Activated CD8-positive, alpha-beta T cell treated with anti-CD3 and anti-CD28 coated beads for 36 hours (primary cell): ENCODE results near the gene KIF27. TPM values are rescaled to one million over a fixed set of nuclear protein-coding genes. Genes with fewer than 3 reads are reported as not detected.

Experiments
- ATAC-seq: fragments of 200-7000 bp; cut with Tn5 transposase; one replicate; pipeline ENCODE4 v1.10.0; 2021; ENCODE audit warnings: mild to moderate bottlenecking, moderate library complexity
- CTCF ChIA-PET: fragments of 350-600 bp; sonication (Branson Sonifier 250); formaldehyde crosslinking; loops from one replicate; lab custom pipeline; 2021; ENCODE audit warnings: antibody characterized with exemption; lab: Charles Lee
- POLR2A ChIA-PET: fragments of 350-600 bp; sonication (Branson Sonifier 250); formaldehyde crosslinking; loops from one replicate; lab custom pipeline; 2021; ENCODE audit warnings: antibody characterized with exemption; lab: Charles Lee
- DNase-seq: peaks from one replicate; pipeline ENCODE4 v3.0.0-alpha.2; 2020
- H3K27ac Mint-ChIP-seq: one replicate; pipeline ENCODE4 v1.8.0; 2021; ENCODE audit warnings: mild to moderate bottlenecking, mixed read lengths
- H3K27me3 Mint-ChIP-seq: one replicate; pipeline ENCODE4 v1.8.0; 2021; ENCODE audit warnings: mixed read lengths
- H3K36me3 Mint-ChIP-seq: one replicate; pipeline ENCODE4 v1.8.0; 2021; ENCODE audit warnings: low read depth, mixed read lengths
- H3K4me1 Mint-ChIP-seq: one replicate; pipeline ENCODE4 v1.8.0; 2021; ENCODE audit warnings: low read depth, mixed read lengths
- H3K4me3 Mint-ChIP-seq: one replicate; pipeline ENCODE4 v1.8.0; 2021; ENCODE audit warnings: mild to moderate bottlenecking, moderate library complexity, mixed read lengths
- H3K9me3 Mint-ChIP-seq: one replicate; pipeline ENCODE4 v1.8.0; 2021; ENCODE audit warnings: mixed read lengths
- CTCF ChIP-seq: fragments of 200-600 bp; IDR thresholded peaks from one replicate; pipeline ENCODE4 v1.8.0; 2022; ENCODE audit warnings: antibody characterized with exemption, mild to moderate bottlenecking
- intact Hi-C: fragments of 100-400 bp; cut with micrococcal nuclease; formaldehyde crosslinking; loops from one replicate; pipeline ENCODE4 v1.10.0; 2022
- total RNA-seq, 2 experiments: library from RNA; stranded (reverse); gene quantifications; one replicate each; pipeline ENCODE4 v1.2.3, GENCODE V29; 2021

KIF27 gene
- total RNA-seq, 2 experiments from 2014 or later = 2.6 to 3.4 TPM

GRCh38 chr9:83966209-83966582 lies 45.0 kb upstream of the KIF27 start:
- H3K9me3 Mint-ChIP-seq = no peaks in the 10 kb centered on the region
- peaks cover 42% of the 10 kb centered on the region for H3K36me3 Mint-ChIP-seq
- no peak for DNase-seq
- H3K4me3 Mint-ChIP-seq = no peak overlapping the region
- POLR2A ChIA-PET = interaction anchor here (1.0 to 12.0 kb wide), 6 partner anchors 8 to 330 kb away, joined by 3 to 224 read pairs (median 6); partner anchors contain the start of genes HNRNPK and RMI1
- ATAC-seq = no peak
- TF ChIP-seq CTCF = no peak
- intact Hi-C loops = no loop called here
- H3K4me1 Mint-ChIP-seq = peaks cover 22% of the 10 kb centered on the region
- H3K27me3 Mint-ChIP-seq = no peaks in the 10 kb centered on the region
- H3K27ac Mint-ChIP-seq = peak overlapping the region; percentile 34
- CTCF ChIA-PET = interaction anchor here (1.0 kb wide), 1 partner anchor 8 kb away, joined by 3 read pairs; no protein-coding TSS in a partner anchor

- Mint-ChIP-seq H3K27ac (peak overlapping the region; percentile 34), H3K4me1 (peaks cover 17% of the 10 kb centered on the region), H3K9me3 (no peaks in the 10 kb centered on the region), H3K27me3 (no peaks in the 10 kb centered on the region), H3K36me3 (peaks cover 35% of the 10 kb centered on the region), H3K4me3 (no peak overlapping the region)
- DNase-seq (no peak), ATAC-seq (peak; percentile 17)
- ChIA-PET CTCF (no interaction called here), POLR2A (interaction anchor here (0.8 to 12.0 kb wide), 7 partner anchors 6 to 331 kb away, joined by 3 to 224 read pairs (median 3); partner anchors contain the start of genes HNRNPK, KIF27 and RMI1)
- intact Hi-C loops = no loop called here
- no peak for TF ChIP-seq CTCF
These were observed 44.3 kb upstream of the KIF27 start for GRCh38 chr9:83965350-83966208.

- DNase-seq (no peak), ATAC-seq (peak; percentile 21)
- intact Hi-C loops = no loop called here
- peak overlapping the region; percentile 14 for H3K27ac Mint-ChIP-seq
- POLR2A ChIA-PET = interaction anchor here (0.8 to 12.0 kb wide), 6 partner anchors 7 to 318 kb away, joined by 3 to 224 read pairs (median 6); partner anchors contain the start of genes HNRNPK, KIF27 and RMI1
- no peak for TF ChIP-seq CTCF
- H3K27me3 Mint-ChIP-seq = no peaks in the 10 kb centered on the region
- peaks cover 14% of the 10 kb centered on the region for H3K4me1 Mint-ChIP-seq
- H3K4me3 Mint-ChIP-seq = no peak overlapping the region
- CTCF ChIA-PET = interaction anchor here (1.1 kb wide), 1 partner anchor 9 kb away, joined by 3 read pairs; a partner anchor contains a TSS
- H3K9me3 Mint-ChIP-seq = no peaks in the 10 kb centered on the region
- H3K36me3 Mint-ChIP-seq = peaks cover 29% of the 10 kb centered on the region
These were observed 43.7 kb upstream of the KIF27 start for GRCh38 chr9:83964973-83965349.

DNA sequence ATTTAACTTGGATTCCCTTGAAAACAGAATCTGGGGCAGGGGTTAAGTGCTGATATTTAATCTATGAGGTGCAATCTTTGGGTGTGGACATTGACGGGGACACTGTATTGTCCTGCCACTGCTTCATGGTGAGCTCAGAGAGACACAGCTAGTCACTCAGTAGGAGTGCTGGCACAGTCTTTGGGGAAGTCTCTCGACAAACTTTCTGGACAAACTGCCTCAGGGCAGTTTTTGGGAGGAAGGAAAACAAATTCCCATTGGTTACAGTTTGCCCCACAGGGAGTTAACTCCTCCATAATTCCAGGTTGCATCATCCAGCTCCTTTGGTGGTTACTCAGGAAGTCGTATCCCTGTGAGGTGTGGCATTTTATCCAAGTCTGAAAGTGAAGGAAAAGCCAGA lies 40.9 kb upstream of the KIF27 start:
- POLR2A ChIA-PET = interaction anchor here (1.2 to 12.0 kb wide), 3 partner anchors 10 to 41 kb away, joined by 5 to 224 read pairs (median 71); partner anchors contain the start of genes HNRNPK, KIF27 and RMI1
- no peak overlapping the region for H3K27ac Mint-ChIP-seq

More for the DNA sequence above, 40.9 kb upstream of the KIF27 start:
- CTCF ChIA-PET = interaction anchor here (1.6 to 1.7 kb wide), 2 partner anchors 18 to 354 kb away, joined by 4 to 5 read pairs; partner anchors contain the start of gene HNRNPK
- no peaks in the 10 kb centered on the region for H3K27me3 Mint-ChIP-seq
- DNase-seq (no peak), ATAC-seq (no peak)
- H3K4me3 Mint-ChIP-seq = no peak overlapping the region
- H3K36me3 Mint-ChIP-seq = peaks cover 9% of the 10 kb centered on the region
- intact Hi-C loops = no loop called here
- H3K9me3 Mint-ChIP-seq = no peaks in the 10 kb centered on the region
- H3K4me1 Mint-ChIP-seq = peaks cover 2% of the 10 kb centered on the region
- TF ChIP-seq CTCF = no peak
